Naive B cell (primary cell): ENCODE data around the gene ABCC6. TPM values are rescaled to one million over a fixed set of nuclear protein-coding genes. Genes with fewer than 3 reads are reported as not detected.
"Not testable (repeated sequence)": the region's sequence is repeated elsewhere in the genome, so short reads cannot be mapped to it uniquely, and the experiment has no call there.

Source experiments
- ATAC-seq, 2 donors: fragments of 150-1000 bp; cut with Tn5 transposase; 2 replicates each; pipeline ENCODE4 v1.10.0; 2021; ENCODE audit warnings: low read depth in 2 of 2, mild to moderate bottlenecking in 2 of 2, moderate library complexity in 2 of 2
- DNase-seq: peaks from one replicate; pipeline ENCODE4 v3.0.0; 2022
- H3K27ac Mint-ChIP-seq, 6 donors: one replicate each; pipeline ENCODE4 v1.8.0; 2020 to 2022; ENCODE audit warnings: mild to moderate bottlenecking in 6 of 6, mixed read lengths in 6 of 6, moderate library complexity in 5 of 6, inconsistent platforms in 2 of 6
- H3K27me3 Mint-ChIP-seq, 3 donors: one replicate each; pipeline ENCODE4 v1.8.0; 2021 to 2022; ENCODE audit warnings: mixed read lengths in 3 of 3, mild to moderate bottlenecking in 1 of 3
- H3K36me3 Mint-ChIP-seq, 2 donors: one replicate each; pipeline ENCODE4 v1.8.0; 2020 to 2022; ENCODE audit warnings: mixed read lengths in 2 of 2, inconsistent platforms in 1 of 2, mild to moderate bottlenecking in 1 of 2
- H3K4me1 Mint-ChIP-seq, 3 donors: one replicate each; pipeline ENCODE4 v1.8.0; 2020 to 2022; ENCODE audit warnings: mixed read lengths in 3 of 3, inconsistent platforms in 1 of 3, mild to moderate bottlenecking in 1 of 3, moderate library complexity in 1 of 3
- H3K4me3 Mint-ChIP-seq, 8 donors: one replicate each; pipeline ENCODE4 v1.8.0; 2020 to 2022; ENCODE audit warnings: mild to moderate bottlenecking in 8 of 8, mixed read lengths in 8 of 8, moderate library complexity in 8 of 8, inconsistent platforms in 2 of 8
- H3K9me3 Mint-ChIP-seq, 7 donors: one replicate each; pipeline ENCODE4 v1.8.0; 2020 to 2022; ENCODE audit warnings: mixed read lengths in 7 of 7, mild to moderate bottlenecking in 5 of 7, inconsistent platforms in 2 of 7, moderate library complexity in 1 of 7
- polyA plus RNA-seq, 6 donors: library from polyadenylated mRNA; unstranded; fragments of 300-500 nt; fragmentation: Illumina TruSeq; gene quantifications; one replicate each; pipeline ENCODE4 v1.2.3, GENCODE V29; 2021; ENCODE audit warnings: low read depth in 6 of 6

ABCC6 gene
- polyA plus RNA-seq, 6 donors from 2014 or later = 0.09 to 0.26 TPM; not detected in 4

DNA sequence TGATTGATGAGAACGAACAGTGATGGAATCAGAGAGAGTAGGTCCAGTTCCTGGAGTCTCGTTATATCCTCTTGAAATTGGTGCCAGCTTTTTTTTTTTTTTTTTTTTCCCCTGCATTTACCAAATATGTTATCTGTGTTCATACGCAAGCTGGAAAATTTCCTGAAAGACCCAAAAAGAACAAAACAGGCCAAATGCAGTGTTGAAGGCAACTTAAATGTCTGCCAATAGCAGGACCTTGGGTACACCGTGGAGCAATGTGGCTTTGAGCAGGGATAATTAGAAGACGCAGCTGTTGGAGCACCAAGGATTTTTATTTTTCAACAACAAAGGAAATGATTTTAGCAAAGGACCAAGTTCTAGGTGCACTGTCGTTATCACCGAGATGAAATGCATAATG lies 105.0 kb downstream of the ABCC6 start:
- peaks cover 0 to 22% (median 17%) of the 10 kb centered on the region in 7 donors for H3K9me3 Mint-ChIP-seq
- no peaks in the 10 kb centered on the region for H3K4me1 Mint-ChIP-seq
- DNase-seq (no peak), ATAC-seq (no peak)
- peaks cover 33 to 51% of the 10 kb centered on the region in 2 donors for H3K36me3 Mint-ChIP-seq
- no peak overlapping the region for H3K27ac Mint-ChIP-seq
- no peak overlapping the region for H3K4me3 Mint-ChIP-seq
- no peaks in the 10 kb centered on the region for H3K27me3 Mint-ChIP-seq

DNA sequence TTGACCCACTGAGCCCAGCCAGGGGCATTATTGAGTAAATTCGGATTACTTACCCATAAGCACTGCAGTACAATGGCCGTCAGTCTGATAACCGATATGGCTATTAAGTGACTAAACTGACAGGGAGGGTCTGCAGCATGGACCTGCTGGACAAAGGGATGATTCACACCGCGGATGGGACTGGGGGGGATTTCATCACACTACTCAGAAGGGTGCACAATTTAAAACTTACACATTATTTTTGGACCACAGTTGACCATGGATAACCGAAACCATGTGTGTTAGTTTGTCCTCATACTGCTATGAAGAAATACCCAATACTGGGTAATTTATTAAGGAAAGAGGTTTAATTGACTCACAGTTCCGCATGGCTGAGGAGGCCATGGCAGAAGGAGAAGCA lies 106.5 kb downstream of the ABCC6 start:
- DNase-seq = no peak
- peaks cover 0 to 22% (median 15%) of the 10 kb centered on the region in 7 donors for H3K9me3 Mint-ChIP-seq
- ATAC-seq = no peak
- no peak overlapping the region for H3K27ac Mint-ChIP-seq
- H3K4me1 Mint-ChIP-seq = no peaks in the 10 kb centered on the region
- H3K36me3 Mint-ChIP-seq = peaks cover 24 to 52% of the 10 kb centered on the region in 2 donors
- H3K4me3 Mint-ChIP-seq = no peak overlapping the region
- no peaks in the 10 kb centered on the region for H3K27me3 Mint-ChIP-seq

DNA sequence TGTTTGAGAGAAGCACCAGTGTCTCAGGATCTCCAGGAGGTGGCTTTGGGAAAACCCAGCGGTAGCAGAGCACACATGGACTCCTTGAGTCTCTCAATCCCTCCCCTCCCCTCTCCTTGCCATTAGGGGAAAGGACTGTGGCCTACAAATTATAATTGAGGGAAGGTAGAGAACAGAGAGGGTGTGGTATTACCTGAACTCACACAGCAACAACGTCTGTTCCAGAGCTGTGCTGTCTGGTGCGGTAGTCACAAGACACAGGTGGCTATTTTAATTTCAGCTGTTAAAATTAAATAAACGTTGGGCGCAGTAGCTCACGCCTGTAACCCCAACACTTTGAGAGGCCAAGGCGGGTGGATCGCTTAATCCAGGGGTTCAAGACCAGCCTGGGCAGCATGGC lies 110.2 kb downstream of the ABCC6 start:
- Mint-ChIP-seq H3K27me3 (no peaks in the 10 kb centered on the region), H3K4me1 (no peaks in the 10 kb centered on the region), H3K4me3 (no peak overlapping the region), H3K9me3 (peaks cover 0 to 13% (median 10%) of the 10 kb centered on the region in 7 donors), H3K27ac (no peak overlapping the region), H3K36me3 (peaks cover 24 to 50% of the 10 kb centered on the region in 2 donors)
- ATAC-seq = no peak
- DNase-seq = no peak

DNA sequence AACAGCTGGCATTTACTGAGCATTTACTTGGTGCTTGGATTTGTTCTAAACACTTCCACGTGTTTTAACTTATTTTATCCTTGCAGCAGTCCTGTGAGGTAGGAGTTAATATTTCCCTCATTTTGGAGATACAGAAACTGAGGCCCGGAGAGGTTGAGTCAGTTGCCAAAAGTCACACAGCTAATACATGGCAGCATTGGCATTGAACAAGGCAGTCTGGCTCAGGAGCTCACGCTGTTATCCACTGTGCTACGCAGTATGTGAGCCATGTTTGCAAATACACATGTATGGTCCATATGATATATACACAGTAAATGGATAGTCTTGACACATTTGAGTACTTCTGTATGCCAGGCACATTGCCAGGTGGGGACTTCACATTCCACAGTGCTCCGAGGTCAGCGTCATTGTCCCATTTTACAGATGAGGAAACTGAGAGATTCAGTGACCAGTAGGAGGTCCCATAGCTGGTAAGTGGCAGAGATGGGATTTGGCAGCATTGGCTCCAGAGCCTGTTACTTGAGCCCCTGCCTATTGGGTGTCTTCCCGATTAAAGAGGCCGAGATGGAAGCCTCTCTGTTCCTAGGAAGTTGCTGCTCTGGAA lies 110.7 kb downstream of the ABCC6 start:
- no peak overlapping the region for H3K27ac Mint-ChIP-seq
- DNase-seq = no peak
- H3K9me3 Mint-ChIP-seq = peaks cover 0 to 9% (median 5%) of the 10 kb centered on the region in 7 donors
- peaks cover 0 to 2% (median 0%) of the 10 kb centered on the region in 3 donors for H3K4me1 Mint-ChIP-seq
- no peaks in the 10 kb centered on the region for H3K27me3 Mint-ChIP-seq
- no peak overlapping the region for H3K4me3 Mint-ChIP-seq
- peaks cover 19 to 45% of the 10 kb centered on the region in 2 donors for H3K36me3 Mint-ChIP-seq
- no peak for ATAC-seq

DNA sequence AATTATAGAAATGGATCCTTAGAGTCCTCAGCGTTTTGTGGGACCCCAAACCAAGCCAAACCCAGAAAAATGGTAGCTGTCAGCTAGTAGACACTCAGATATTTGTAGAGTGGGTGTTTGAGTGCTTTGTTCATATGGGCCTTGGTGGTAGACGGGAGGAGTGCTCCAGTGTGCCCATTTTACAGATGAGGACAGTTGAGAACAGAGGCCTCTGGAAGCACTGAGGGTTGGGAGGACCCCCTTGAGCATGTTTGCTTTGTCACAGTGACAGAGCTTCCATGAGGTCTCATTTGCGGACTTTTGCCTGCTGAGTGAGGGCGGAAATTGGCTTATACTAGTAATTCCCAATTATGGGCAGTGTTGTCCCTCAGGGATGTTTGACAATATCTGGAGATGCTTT lies 111.7 kb downstream of the ABCC6 start:
- H3K27ac Mint-ChIP-seq = peak overlapping the region in 2 of 6 donors; percentile 20 to 61
- H3K4me3 Mint-ChIP-seq = no peak overlapping the region
- peaks cover 0 to 3% (median 0%) of the 10 kb centered on the region in 7 donors for H3K9me3 Mint-ChIP-seq
- H3K36me3 Mint-ChIP-seq = peaks cover 19 to 37% of the 10 kb centered on the region in 2 donors
- no peaks in the 10 kb centered on the region for H3K27me3 Mint-ChIP-seq
- DNase-seq = no peak
- H3K4me1 Mint-ChIP-seq = peaks cover 0 to 2% (median 0%) of the 10 kb centered on the region in 3 donors
- no peak for ATAC-seq

DNA sequence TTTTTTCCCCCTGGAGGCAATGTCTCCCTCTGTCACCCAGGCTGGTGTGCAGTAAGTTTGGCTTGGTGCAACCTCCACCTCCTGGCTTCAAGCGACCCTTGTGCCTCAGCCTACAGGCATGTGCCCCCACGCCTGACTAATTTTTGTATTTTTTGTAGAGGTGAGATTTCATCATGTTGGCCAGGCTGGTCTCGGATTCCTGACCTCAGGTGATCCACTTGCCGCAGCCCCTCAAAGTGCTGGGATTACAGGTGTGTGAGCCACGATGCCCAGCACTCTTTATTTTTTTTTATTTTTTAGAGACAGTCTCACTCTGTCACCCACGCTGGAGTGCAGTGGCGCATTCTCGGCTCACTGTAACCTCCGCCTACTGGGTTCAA lies 113.2 kb downstream of the ABCC6 start:
- Mint-ChIP-seq H3K36me3 (peaks cover 19 to 37% of the 10 kb centered on the region in 2 donors), H3K27ac (no peak overlapping the region)

DNA sequence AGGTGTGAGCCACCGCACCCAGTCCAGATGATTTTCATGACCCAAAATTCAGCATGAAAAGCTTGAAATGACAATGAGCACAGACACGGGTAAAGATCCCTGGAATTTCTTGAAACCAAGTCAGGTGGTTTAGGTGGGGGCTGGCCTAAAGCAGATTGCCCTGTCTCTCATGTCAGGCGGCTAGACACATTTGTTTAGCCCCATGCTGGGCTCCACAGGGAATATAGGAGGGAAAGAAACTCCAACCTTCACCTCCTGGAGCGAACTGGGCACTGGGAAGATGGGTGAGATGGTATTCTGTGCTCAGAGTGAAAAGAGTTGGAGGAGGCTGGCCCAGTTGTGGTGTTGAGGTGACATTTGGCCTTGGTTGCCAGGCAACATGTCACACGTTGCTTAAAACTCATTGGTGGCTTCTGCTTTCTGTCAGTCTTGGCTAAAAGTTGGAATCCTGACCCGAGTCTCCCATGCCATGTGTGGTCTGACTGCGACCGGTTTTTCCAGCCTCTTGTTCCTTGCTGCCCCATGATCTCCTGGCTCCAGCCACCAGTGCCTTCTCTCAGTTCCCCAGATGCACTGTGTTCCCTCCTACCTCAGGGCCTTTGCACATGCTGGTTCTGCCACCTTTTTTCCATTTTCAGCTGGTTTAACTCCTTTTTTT lies 113.7 kb downstream of the ABCC6 start:
- no peaks in the 10 kb centered on the region for H3K9me3 Mint-ChIP-seq
- H3K27me3 Mint-ChIP-seq = no peaks in the 10 kb centered on the region
- ATAC-seq (no peak), DNase-seq (no peak)
- peaks cover 0 to 6% (median 0%) of the 10 kb centered on the region in 3 donors for H3K4me1 Mint-ChIP-seq
- peaks cover 19 to 33% of the 10 kb centered on the region in 2 donors for H3K36me3 Mint-ChIP-seq
- no peak overlapping the region for H3K4me3 Mint-ChIP-seq
- no peak overlapping the region for H3K27ac Mint-ChIP-seq

More for the DNA sequence above, 113.2 kb downstream of the ABCC6 start:
- DNase-seq = no peak
- Mint-ChIP-seq H3K4me1 (peaks cover 0 to 6% (median 0%) of the 10 kb centered on the region in 3 donors), H3K9me3 (no peaks in the 10 kb centered on the region), H3K27me3 (no peaks in the 10 kb centered on the region), H3K4me3 (no peak overlapping the region)
- no peak for ATAC-seq

DNA sequence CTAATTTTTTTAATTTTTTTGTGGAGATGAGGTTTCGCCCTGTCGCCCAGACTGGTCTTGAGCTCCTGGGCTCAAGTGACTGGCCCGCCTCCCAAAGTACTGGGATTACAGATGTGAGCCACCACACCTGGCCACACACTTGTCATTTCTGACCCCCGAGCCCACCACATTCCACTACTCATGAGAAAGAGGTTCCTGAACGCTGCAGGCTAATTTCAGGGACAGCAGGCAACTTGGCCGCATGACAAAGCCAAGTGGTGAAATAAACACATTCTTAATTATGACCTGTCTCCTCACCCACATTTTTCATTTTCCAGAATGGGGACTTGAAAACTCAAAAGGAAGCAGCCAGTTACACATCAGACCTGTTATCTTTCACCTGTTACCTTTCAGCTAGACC lies 114.5 kb downstream of the ABCC6 start:
- Mint-ChIP-seq H3K4me1 (peaks cover 0 to 6% (median 0%) of the 10 kb centered on the region in 3 donors), H3K27ac (peak overlapping the region in 1 of 6 donors; percentile 62), H3K36me3 (peaks cover 24 to 31% of the 10 kb centered on the region in 2 donors), H3K9me3 (peaks cover 0 to 3% (median 0%) of the 10 kb centered on the region in 7 donors), H3K4me3 (no peak overlapping the region), H3K27me3 (no peaks in the 10 kb centered on the region)
- ATAC-seq (no peak), DNase-seq (no peak)

DNA sequence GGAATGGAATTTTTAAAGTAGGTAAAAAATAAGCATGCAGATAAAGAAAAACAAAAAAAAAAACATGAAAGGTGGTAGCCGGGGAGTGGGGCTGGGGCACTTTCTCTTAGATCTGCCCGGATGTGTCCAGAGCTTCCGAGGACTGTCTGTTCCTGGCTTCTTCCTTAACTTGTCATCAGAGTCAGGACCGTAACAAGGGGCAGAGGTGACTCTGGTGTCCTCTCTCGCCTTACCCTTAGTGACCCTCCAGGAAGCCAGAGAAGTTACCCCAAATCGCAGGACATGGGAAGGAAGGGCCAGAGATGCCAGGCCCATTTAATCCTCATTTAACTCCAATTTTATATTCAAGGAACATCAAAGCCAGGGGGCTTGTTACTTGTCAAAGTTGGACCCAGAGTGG lies 115.5 kb downstream of the ABCC6 start:
- H3K4me3 Mint-ChIP-seq = no peak overlapping the region
- peak overlapping the region in 3 of 6 donors; percentile 51 to 81 (median 70) for H3K27ac Mint-ChIP-seq
- H3K4me1 Mint-ChIP-seq = peaks cover 0 to 6% (median 0%) of the 10 kb centered on the region in 3 donors
- H3K27me3 Mint-ChIP-seq = no peaks in the 10 kb centered on the region
- peaks cover 32 to 37% of the 10 kb centered on the region in 2 donors for H3K36me3 Mint-ChIP-seq
- no peak for ATAC-seq
- peaks cover 0 to 4% (median 0%) of the 10 kb centered on the region in 7 donors for H3K9me3 Mint-ChIP-seq
- DNase-seq = no peak

DNA sequence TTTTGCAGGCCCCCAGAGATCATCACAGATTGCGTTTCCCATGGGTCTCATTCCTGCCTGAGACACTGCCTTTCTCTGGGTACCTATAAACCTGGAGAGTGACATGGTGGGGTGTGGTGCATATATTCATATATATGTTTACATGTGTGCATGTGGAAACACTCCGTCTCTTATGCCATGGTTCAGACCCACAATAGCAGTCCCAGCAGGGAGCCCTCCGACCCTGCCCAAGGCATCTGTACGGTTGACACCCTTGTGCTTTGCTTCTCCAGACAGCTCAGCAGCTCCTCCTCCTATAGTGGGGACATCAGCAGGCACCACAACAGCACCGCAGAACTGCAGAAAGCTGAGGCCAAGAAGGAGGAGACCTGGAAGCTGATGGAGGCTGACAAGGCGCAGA lies 116.8 kb downstream of the ABCC6 start:
- Mint-ChIP-seq H3K9me3 (peaks cover 0 to 4% (median 0%) of the 10 kb centered on the region in 7 donors), H3K27me3 (no peaks in the 10 kb centered on the region), H3K27ac (no peak overlapping the region), H3K36me3 (peaks cover 32 to 38% of the 10 kb centered on the region in 2 donors), H3K4me3 (peak overlapping the region in 1 of 8 donors; percentile 44), H3K4me1 (peaks cover 0 to 9% (median 7%) of the 10 kb centered on the region in 3 donors)
- ATAC-seq (no peak), DNase-seq (no peak)

DNA sequence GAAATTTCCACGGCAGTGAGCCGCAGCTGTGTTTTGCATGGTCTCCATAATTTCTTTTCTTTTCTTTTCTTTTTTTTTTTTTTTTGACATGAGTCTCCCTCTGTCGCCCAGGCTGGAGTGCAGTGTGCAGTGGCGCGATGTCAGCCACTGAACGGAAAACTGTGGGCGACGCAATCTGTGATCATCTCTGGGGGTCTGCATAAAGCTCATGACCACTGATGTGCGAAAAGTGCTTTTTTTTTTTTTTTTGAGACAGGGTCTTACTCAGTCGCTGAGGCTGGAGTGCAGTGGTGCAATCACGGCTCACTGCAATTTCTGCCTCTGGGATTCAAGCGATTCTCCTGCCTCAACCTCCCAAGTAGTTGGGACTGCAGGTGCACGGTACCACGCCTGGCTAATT lies 117.6 kb downstream of the ABCC6 start:
- peaks cover 24 to 36% of the 10 kb centered on the region in 2 donors for H3K36me3 Mint-ChIP-seq
- ATAC-seq (no peak), DNase-seq (no peak)
- peak overlapping the region in 1 of 6 donors; percentile 29 for H3K27ac Mint-ChIP-seq
- peaks cover 0 to 4% (median 0%) of the 10 kb centered on the region in 7 donors for H3K9me3 Mint-ChIP-seq
- H3K4me1 Mint-ChIP-seq = peaks cover 0 to 14% (median 11%) of the 10 kb centered on the region in 3 donors
- no peaks in the 10 kb centered on the region for H3K27me3 Mint-ChIP-seq
- no peak overlapping the region for H3K4me3 Mint-ChIP-seq

DNA sequence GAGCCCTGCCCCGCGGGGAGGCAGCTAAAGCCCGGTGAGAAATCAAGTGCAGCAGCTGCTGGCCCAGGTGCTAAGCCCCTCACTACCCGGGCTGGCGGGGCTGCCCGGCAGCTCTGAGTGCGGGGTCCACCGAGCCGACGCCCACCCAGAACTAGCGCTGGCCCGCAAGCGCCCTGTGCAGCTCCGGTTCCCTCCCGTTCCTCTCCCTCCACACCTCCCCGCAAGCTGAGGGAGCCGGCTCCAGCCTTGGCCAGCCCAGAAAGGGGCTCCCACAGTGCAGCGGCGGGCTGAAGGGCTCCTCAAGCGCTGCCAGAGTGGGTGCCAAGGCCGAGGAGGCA lies 118.5 kb downstream of the ABCC6 start:
- not testable (repeated sequence) for DNase-seq, H3K27ac Mint-ChIP-seq, H3K27me3 Mint-ChIP-seq, H3K9me3 Mint-ChIP-seq, H3K4me3 Mint-ChIP-seq, ATAC-seq
- Mint-ChIP-seq H3K4me1 (peaks cover 8 to 23% (median 17%) of the 10 kb centered on the region in 3 donors), H3K36me3 (peaks cover 22 to 34% of the 10 kb centered on the region in 2 donors)

DNA sequence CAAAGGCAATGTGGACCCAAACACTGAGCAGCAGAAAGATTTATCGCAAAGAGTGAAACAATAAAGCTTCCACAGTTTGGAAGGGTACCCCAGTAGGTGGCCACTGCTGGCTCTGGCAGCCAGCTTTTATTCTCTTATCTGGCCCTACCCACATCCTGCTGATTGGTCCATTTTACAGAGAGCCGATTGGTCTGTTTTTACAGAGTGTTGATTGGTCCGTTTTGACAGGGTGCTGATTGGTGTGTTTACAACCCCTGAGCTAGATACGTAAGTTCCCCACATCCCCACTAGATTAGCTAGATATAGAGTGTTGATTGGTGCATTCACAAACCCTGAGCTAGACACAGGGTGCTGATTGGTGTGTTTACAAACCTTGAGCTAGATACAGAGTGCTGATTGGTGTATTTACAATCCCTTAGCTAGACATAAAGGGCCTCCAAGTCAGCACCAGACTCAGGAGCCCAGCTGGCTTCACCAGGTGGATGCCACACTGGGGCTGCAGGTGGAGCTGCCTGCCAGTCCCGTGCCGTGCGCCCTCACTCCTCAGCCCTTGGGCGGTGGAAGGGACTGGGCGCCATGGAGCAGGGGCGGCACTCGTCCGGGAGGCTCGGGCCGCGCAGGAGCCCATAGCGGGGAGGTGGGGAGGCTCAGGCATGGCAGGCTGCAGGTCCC lies 119.0 kb downstream of the ABCC6 start:
- DNase-seq, H3K4me3 Mint-ChIP-seq, ATAC-seq, H3K27me3 Mint-ChIP-seq, H3K9me3 Mint-ChIP-seq: not testable (repeated sequence)
- Mint-ChIP-seq H3K27ac (peak overlapping the region in 2 of 6 donors; percentile 79 to 91), H3K36me3 (peaks cover 22 to 29% of the 10 kb centered on the region in 2 donors), H3K4me1 (peaks cover 13 to 27% (median 19%) of the 10 kb centered on the region in 3 donors)
